Measurements from ENCODE around the gene AFAP1L1.

DNA sequence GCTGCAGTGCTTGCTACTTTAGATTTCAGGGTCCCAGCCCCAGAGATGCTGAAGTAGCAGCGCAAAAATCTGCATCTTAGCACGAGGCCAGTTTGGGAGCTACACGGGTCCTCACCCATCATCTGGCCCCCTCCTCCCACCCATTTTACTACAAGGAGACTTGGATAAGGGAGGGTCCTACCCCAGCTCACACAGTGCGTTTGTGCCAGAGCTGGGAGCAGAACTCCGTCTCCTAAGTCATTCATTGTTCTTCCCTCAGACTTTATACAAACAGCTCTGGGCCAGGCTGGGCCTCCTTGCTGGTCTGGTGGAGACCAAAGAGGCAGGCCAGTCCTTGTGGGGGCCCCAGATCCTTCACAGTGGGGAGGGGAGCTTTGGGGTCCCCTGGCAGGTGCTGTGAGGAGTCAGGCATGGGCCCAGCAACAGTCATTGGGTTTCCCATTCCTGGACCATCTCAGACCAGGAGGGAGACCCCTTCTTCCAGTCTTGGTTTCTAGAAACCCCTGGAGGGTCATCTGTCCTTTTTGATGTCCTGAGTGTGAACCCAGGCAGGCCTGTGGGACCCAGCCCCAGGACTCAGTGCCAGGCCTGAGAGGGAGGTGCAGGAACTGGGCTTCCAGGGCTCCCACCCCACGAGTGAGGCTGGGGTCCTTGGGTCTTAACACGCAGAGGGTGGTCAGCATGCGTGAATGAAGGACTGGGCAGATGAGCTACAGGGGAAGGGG, 109.8 kb downstream of the AFAP1L1 start:
- TF ChIP-seq, protein P1, sequence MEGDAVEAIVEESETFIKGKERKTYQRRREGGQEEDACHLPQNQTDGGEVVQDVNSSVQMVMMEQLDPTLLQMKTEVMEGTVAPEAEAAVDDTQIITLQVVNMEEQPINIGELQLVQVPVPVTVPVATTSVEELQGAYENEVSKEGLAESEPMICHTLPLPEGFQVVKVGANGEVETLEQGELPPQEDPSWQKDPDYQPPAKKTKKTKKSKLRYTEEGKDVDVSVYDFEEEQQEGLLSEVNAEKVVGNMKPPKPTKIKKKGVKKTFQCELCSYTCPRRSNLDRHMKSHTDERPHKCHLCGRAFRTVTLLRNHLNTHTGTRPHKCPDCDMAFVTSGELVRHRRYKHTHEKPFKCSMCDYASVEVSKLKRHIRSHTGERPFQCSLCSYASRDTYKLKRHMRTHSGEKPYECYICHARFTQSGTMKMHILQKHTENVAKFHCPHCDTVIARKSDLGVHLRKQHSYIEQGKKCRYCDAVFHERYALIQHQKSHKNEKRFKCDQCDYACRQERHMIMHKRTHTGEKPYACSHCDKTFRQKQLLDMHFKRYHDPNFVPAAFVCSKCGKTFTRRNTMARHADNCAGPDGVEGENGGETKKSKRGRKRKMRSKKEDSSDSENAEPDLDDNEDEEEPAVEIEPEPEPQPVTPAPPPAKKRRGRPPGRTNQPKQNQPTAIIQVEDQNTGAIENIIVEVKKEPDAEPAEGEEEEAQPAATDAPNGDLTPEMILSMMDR (IDR thresholded peaks at IDR 0.05) = no peak
- no peak for TF ChIP-seq EP300 (IDR thresholded peaks at IDR 0.05)
